ENCODE results near the gene TNFRSF8.
"Not testable (repeated sequence)": the region's sequence is repeated elsewhere in the genome, so short reads cannot be mapped to it uniquely, and the experiment has no call there.

TNFRSF8 gene

GRCh38 chr1:12038356-12039163 lies 24.5 kb upstream of the TNFRSF8 start:
- H3K4me3 ChIP-seq (ENCODE audit: control insufficient read depth, low read depth, low read length): no peak overlapping the region
- TF ChIP-seq CTCF (IDR thresholded peaks at IDR 0.05; ENCODE audit: control insufficient read depth, insufficient read depth, low read depth, low read length, missing control alignments): no peak
- DNase-seq (ENCODE audit: low read depth): no peak

- TF ChIP-seq CTCF (IDR thresholded peaks at IDR 0.05; ENCODE audit: control insufficient read depth, insufficient read depth, low read depth, low read length, missing control alignments): no peak
- DNase-seq (ENCODE audit: low read depth): no peak
- no peak overlapping the region for H3K4me3 ChIP-seq (ENCODE audit: control insufficient read depth, low read depth, low read length)
Observed at GRCh38 chr1:12039164-12039525, 24.0 kb upstream of the TNFRSF8 start.

GRCh38 chr1:12039824-12040456 lies 23.2 kb upstream of the TNFRSF8 start:
- H3K4me3 ChIP-seq (ENCODE audit: control insufficient read depth, low read depth, low read length); DNase-seq (ENCODE audit: low read depth): not testable (repeated sequence)

- no peak overlapping the region for H3K4me3 ChIP-seq (ENCODE audit: control insufficient read depth, low read depth, low read length)
- no peak for TF ChIP-seq CTCF (IDR thresholded peaks at IDR 0.05; ENCODE audit: control insufficient read depth, insufficient read depth, low read depth, low read length, missing control alignments)
- DNase-seq (ENCODE audit: low read depth): peak; percentile 67
Observed at GRCh38 chr1:12040457-12041051, 22.5 kb upstream of the TNFRSF8 start.

GRCh38 chr1:12044187-12044877 lies 18.8 kb upstream of the TNFRSF8 start:
- DNase-seq (ENCODE audit: low read depth): not testable (repeated sequence)

GRCh38 chr1:12046749-12047119 lies 16.4 kb upstream of the TNFRSF8 start:
- no peak overlapping the region for H3K4me3 ChIP-seq (ENCODE audit: control insufficient read depth, low read depth, low read length)
- no peak for DNase-seq (ENCODE audit: low read depth)
- TF ChIP-seq CTCF (IDR thresholded peaks at IDR 0.05; ENCODE audit: control insufficient read depth, insufficient read depth, low read depth, low read length, missing control alignments): no peak

More at GRCh38 chr1:12044187-12044877, 18.8 kb upstream of the TNFRSF8 start:
- H3K4me3 ChIP-seq (ENCODE audit: control insufficient read depth, low read depth, low read length): not testable (repeated sequence)

GRCh38 chr1:12047120-12047876 lies 15.8 kb upstream of the TNFRSF8 start:
- no peak for TF ChIP-seq CTCF (IDR thresholded peaks at IDR 0.05; ENCODE audit: control insufficient read depth, insufficient read depth, low read depth, low read length, missing control alignments)
- no peak overlapping the region for H3K4me3 ChIP-seq (ENCODE audit: control insufficient read depth, low read depth, low read length)
- DNase-seq (ENCODE audit: low read depth): peak; percentile 25

All from AG09309 (cell line).